ENCODE results near the gene MINDY3. TPM values are rescaled to one million over a fixed set of nuclear protein-coding genes. Genes with fewer than 3 reads are reported as not detected.
"Not testable (repeated sequence)": the region's sequence is repeated elsewhere in the genome, so short reads cannot be mapped to it uniquely, and the experiment has no call there.

The MINDY3 gene
- polyA plus RNA-seq (ENCODE audit: insufficient read length), result 57.4 TPM
- long read RNA-seq, donor 1, transcript MINDY3-201 (15 exons, 2,381 nt), result major isoform, 5 of 15 reads
- long read RNA-seq, donor 1, partial matches to known transcripts, result 9 of 15 reads
- long read RNA-seq, donor 1, other reads (novel, unspliced or antisense), result 0 of 15 reads
- long read RNA-seq, donor 2, transcript MINDY3-201 (15 exons, 2,381 nt), result major isoform, 7 of 8 reads
- long read RNA-seq, donor 2, partial matches to known transcripts, result 0 of 8 reads
- long read RNA-seq, donor 2, other reads (novel, unspliced or antisense), result 0 of 8 reads
- long read RNA-seq, donor 3, partial matches to known transcripts, result 0 of 7 reads
- long read RNA-seq, donor 3, other reads (novel, unspliced or antisense), result 0 of 7 reads
- long read RNA-seq, donor 4, result 0 reads
- long read RNA-seq, donor 5, transcript MINDY3-201 (15 exons, 2,381 nt), result major isoform, 6 of 14 reads
- long read RNA-seq, donor 5, partial matches to known transcripts, result 7 of 14 reads
- long read RNA-seq, donor 5, other reads (novel, unspliced or antisense), result 0 of 14 reads
- long read RNA-seq, donor 6, partial matches to known transcripts, result 0 of 3 reads
- long read RNA-seq, donor 6, other reads (novel, unspliced or antisense), result 0 of 3 reads
- long read RNA-seq, donor 7, partial matches to known transcripts, result 0 of 6 reads
- long read RNA-seq, donor 7, other reads (novel, unspliced or antisense), result 0 of 6 reads
- long read RNA-seq, donor 8, partial matches to known transcripts, result 0 of 2 reads
- long read RNA-seq, donor 8, other reads (novel, unspliced or antisense), result 0 of 2 reads

- DNase-seq, result peak; percentile 88
These were observed at the start of gene MINDY3 for GRCh38 chr10:15859906-15860691. MINDY3 (minus strand) TSS chr10:15860507; CDS start chr10:15860299, 208 bp downstream.

- DNase-seq, result no peak
These were observed 41.6 kb upstream of the MINDY3 start for GRCh38 chr10:15901889-15902288.

GRCh38 chr10:15898046-15898445 lies 37.7 kb upstream of the MINDY3 start:
- no peak for DNase-seq

DNA sequence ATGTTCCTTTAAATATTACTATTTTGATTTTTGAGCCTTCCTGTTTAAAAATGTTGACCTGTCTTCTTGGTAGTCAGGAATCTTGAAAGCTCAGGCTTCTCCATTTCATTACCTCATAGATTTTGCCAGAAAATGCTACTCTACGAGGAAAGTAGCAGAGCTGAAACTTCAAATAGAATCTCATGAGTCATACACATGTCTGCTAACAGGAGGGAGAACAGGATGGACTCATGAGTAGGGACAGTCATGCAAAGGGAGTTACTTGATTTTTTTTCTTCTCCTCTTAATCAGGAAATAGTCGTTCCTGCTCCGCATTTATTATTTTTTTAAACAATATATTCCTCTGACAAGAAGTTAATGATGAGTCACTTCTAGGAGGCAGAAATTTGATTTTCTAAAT lies 37.0 kb upstream of the MINDY3 start:
- DNase-seq, result no peak

- DNase-seq, result no peak
These were observed 36.3 kb upstream of the MINDY3 start for GRCh38 chr10:15896654-15897053.

DNA sequence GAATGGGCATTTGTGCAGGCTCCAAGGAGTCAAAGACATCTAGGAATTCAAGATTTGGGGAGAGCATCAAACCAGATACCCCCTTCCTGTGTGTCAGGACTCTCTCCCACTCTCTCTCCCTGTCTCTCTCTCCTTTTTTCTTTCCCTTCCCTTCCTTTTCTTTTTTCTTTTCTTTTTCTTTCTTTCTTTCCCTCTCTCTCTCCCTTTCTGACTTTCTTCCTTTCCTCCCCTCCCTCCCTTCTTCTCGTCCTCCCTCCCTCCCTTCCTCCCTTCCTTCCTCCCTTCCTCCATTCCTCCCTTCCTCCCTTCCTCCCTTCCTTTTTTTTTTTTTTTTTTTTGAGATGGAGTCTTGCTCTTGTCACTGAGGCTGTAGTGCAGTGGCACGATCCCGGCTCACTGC lies 24.1 kb upstream of the MINDY3 start:
- no peak for DNase-seq

DNA sequence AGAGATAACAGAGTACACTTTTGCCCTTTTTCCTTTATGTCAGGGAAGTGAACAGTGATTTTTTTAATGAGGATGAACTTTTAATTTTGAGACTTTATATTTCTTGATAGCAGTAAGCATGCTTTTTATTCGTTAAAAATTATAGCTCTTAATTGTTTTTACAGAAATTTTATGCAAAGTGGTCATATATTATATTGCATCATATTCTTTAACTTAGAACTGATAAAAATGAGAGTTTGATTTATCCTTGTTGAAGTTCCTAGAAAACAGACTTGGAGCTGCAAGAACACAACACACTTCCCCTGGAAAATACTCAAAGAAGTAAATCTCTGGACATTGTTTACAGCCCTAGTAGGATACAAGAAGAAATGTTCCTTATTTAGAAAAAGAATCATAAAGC lies 21.2 kb upstream of the MINDY3 start:
- DNase-seq, result no peak

DNA sequence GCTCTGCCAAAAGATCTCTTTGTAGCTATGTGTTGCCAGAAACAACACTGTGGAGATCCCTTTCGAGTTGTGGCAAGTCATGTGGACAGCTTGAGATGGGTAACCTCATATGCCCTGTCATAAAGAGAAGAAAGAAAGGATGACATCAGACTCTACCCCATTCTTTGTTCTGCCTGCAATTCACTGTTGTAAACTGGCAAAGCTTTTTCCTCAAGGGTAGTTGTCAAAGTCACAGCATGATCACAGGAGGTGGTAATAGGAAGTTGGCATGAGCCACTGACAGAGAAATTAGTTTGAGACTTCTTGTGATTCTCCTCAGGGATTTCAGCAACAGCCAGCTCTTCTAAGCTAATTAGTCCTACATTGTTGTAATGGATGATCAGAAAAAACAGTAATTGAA lies 19.4 kb upstream of the MINDY3 start:
- DNase-seq, result no peak

- DNase-seq, result peak; percentile 39
These were observed 18.8 kb upstream of the MINDY3 start for GRCh38 chr10:15879058-15879457.

DNA sequence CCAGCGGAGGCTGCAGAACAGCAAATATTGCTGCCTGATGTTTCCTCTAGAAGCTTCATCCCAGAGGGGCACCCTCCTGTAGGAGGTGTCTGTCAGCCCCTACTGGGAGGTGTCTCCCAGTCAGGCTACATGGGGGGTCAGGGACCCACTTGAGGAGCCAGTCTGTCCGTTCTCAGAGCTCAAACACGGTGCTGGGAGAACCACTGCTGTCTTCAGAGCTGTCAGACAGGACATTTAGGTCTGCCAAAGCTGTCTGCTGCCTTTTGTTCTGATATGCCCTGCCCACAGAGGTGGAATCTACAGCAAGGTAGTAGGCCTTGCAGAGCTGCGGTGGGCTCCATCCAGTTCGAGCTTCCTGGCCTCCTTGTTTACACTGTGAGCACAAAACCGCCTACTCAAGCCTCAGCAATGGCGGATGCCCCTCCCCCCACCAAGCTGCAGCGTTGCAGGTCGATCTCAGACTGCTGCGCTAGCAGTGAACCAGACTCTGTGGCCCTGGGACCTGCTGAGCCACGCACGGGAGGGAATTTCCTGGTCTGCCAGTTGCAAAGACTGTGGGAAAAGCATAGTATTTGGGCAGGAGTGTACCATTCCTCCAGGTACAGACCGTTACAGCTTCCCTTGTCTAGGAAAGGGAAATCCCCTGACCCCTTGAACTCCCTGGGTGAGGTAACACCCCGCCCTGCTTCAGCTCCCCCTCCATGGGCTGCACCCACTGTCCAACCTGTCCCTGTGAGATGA lies 17.7 kb upstream of the MINDY3 start:
- no peak for DNase-seq

DNA sequence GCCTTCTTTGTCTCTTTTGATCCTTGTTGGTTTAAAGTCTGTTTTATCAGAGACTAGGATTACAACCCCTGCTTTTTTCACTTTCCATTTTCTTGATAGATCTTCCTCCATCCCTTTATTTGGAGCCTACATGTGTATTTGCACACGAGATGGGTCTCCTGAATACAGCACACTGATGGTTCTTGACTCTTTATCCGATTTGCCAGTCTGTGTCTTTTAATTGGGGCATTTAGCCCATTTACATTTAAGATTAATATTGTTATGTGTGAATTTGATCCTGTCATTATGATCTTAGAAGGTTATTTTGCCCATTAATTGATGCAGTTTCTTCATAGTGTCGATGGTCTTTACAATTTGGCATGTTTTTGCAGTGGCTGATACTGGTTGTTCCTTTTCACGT lies 16.0 kb upstream of the MINDY3 start:
- not testable (repeated sequence) for DNase-seq

GRCh38 chr10:15872645-15873044 lies 12.3 kb upstream of the MINDY3 start:
- not testable (repeated sequence) for DNase-seq

- no peak for DNase-seq
These were observed 11.5 kb upstream of the MINDY3 start for GRCh38 chr10:15871823-15872222.

DNA sequence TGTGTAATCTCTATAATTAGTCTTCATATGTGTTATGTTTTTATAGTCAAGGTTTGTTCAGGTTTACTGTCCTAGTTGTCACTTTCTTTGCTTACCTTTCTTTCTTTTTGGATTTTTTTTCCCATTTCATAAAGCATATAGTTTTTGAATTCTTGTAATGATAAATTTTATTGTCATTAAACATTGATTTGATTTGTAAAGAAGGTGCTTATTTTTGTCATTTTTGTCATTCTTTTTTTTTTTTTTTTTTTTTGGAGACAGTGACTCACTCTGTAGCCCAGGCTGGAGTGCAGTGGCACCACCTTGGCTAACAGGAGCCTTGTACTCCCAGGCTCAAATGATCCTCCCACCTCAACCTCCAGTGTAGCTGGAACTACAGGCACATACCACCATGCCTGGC lies 9.6 kb upstream of the MINDY3 start:
- no peak for DNase-seq

DNA sequence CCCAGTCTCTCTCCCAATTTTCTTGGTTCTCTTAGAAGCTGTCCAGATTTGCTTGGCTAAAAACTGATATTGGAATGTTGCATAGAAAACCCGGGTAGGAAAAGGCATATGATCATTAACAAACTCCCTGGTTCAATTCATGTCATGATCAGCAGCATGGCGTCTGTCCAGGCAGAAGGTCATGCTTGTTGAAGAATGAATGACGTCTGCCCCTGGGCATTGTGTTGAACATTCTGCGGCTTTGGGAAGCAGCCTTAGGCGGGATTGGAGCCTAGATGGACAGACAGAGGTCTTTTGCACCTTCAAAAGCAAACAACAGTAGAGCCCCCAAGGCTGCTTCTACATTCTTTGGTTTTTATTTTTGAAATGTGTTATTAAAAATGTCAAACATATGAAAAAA lies 7.7 kb upstream of the MINDY3 start:
- DNase-seq, result no peak

- DNase-seq, result no peak
These were observed 5.0 kb upstream of the MINDY3 start for GRCh38 chr10:15865304-15865703.

DNA sequence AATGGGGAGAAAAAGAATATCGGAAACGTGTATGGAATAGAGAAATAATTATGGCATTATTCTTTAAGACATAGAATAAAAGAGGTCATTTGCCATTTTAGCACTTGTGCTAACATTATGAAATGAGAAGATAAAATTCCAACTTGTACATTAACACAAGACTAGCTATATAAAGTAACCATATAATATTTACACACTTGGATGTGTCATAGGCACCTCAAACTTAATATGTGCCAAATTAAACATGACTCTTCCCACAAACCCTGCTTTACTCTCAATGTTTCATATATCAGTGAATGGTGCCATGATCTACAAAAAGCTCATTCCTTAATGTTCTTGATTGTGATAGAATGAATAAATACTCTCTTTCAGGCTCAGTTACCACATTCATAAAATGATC lies 4.1 kb upstream of the MINDY3 start:
- DNase-seq, result no peak

GRCh38 chr10:15863733-15864132 lies 3.4 kb upstream of the MINDY3 start:
- DNase-seq, result no peak

GRCh38 chr10:15863323-15863722 lies 3.0 kb upstream of the MINDY3 start:
- no peak for DNase-seq

- no peak for DNase-seq
These were observed 440 bp upstream of the MINDY3 start for GRCh38 chr10:15860692-15861201.

DNA sequence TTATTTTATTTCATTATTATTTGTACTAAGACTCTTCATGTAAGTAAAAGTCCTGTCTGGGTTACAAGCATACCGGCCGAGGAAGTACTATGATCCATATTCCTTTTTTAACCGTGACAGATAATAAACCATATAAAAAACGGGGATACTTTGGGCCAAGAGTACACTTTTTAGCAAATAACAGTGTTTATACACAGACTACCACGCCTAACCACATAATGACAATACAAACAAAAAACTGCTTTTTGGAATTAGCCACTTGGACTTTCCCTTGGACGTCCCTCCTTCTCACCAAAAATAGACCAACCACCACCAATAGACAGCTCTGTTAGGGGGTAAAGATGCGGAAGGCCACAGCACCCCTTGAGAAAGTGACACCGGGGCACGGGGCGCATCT lies 800 bp downstream of the MINDY3 start:
- DNase-seq, result no peak

DNA sequence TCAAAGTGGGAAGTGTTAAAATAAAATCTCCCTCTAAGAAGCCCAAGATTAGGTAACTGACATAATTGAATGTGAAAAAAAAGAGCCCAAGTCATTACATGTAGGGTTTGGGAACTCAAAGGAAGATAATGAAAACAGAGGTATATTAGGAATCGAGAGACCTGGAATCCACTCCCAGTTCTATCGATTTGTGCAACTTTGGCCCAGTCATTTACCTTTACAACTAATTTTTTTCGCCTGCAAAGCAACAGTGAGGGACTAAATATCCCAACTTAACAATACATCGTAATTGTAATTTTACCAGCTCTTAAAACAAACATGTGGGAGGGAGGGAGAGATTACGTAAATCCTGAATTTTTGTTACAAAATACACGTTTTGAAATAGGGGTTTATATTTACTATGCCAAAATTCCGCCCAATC lies 1.4 kb downstream of the MINDY3 start:
- DNase-seq, result no peak
